ENCODE data around the gene PUM1.

The PUM1 gene

DNA sequence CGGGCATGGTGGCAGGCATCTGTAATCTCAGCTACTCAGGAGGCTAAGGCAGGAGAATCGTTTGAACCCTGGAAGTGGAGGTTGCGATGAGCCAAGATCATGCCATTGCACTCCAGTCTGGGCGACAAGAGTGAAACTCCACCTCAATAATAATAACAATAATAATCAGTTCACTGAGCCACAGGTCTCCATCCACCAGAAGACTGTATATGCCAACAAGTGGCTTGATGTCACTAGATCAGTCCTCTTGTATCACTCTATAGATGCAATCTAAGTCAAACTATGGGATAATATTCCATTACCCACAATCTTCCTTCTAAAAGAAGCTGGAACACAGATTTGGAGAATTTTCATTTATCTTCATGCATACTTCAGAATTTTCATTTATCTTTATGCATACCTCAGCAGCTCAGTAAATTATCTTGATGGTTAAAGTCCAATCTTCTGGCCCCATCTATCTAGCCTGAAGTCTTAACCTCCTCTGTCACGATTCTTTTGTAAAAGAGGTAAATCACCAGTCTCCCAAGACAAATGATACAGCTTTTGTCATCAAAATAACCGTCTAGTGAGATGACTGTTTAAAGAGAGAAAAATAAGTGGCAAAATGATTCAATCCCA lies 61.8 kb downstream of the PUM1 start:
- TF ChIP-seq, protein P1, sequence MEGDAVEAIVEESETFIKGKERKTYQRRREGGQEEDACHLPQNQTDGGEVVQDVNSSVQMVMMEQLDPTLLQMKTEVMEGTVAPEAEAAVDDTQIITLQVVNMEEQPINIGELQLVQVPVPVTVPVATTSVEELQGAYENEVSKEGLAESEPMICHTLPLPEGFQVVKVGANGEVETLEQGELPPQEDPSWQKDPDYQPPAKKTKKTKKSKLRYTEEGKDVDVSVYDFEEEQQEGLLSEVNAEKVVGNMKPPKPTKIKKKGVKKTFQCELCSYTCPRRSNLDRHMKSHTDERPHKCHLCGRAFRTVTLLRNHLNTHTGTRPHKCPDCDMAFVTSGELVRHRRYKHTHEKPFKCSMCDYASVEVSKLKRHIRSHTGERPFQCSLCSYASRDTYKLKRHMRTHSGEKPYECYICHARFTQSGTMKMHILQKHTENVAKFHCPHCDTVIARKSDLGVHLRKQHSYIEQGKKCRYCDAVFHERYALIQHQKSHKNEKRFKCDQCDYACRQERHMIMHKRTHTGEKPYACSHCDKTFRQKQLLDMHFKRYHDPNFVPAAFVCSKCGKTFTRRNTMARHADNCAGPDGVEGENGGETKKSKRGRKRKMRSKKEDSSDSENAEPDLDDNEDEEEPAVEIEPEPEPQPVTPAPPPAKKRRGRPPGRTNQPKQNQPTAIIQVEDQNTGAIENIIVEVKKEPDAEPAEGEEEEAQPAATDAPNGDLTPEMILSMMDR (IDR thresholded peaks at IDR 0.05; ENCODE audit: insufficient read depth, missing control alignments): no peak
- DNase-seq (ENCODE audit: insufficient read length, low spot score) (no peak), FAIRE-seq (no peak)

GRCh38 chr1:31000301-31000700 lies 65.2 kb downstream of the PUM1 start:
- no peak for DNase-seq (ENCODE audit: insufficient read length, low spot score)
- no peak for FAIRE-seq
- TF ChIP-seq, protein P1 (IDR thresholded peaks at IDR 0.05; ENCODE audit: insufficient read depth, missing control alignments): no peak

- TF ChIP-seq, protein P1 (IDR thresholded peaks at IDR 0.05; ENCODE audit: insufficient read depth, missing control alignments): no peak
- no peak for FAIRE-seq
- no peak for DNase-seq (ENCODE audit: insufficient read length, low spot score)
Observed at GRCh38 chr1:30998887-30999286, 66.6 kb downstream of the PUM1 start.

GRCh38 chr1:30998171-30998570 lies 67.3 kb downstream of the PUM1 start:
- TF ChIP-seq, protein P1 (IDR thresholded peaks at IDR 0.05; ENCODE audit: insufficient read depth, missing control alignments): no peak
- no peak for DNase-seq (ENCODE audit: insufficient read length, low spot score)
- FAIRE-seq: no peak

DNA sequence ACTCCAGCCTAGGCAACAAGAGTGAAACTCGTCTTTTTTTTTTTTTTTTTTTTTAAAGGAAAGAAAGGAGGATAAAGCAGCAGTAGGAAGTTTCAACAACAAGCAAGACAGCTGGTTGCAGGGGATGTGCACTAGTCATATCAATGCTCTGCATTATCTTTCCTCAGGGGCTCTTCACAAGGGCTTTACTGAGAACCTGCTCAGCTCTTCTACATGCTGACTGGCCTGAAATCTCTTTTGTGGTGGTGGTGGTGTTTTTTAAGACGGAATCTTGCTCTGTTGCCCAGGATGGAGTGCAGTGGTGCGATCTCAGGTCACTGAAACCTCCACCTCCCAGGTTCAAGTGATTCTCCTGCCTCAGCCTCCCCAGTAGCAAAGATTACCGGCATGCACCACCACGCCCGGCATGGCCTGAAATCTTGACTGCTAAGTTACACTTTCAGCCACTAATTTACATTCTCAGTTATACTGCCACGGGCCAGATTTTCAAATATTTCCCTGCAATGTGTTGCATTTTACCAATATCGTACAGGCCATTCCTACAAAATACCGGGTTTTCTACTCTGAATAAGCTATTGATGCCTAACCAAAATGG lies 68.0 kb downstream of the PUM1 start:
- TF ChIP-seq, protein P1 (IDR thresholded peaks at IDR 0.05; ENCODE audit: insufficient read depth, missing control alignments): no peak
- no peak for FAIRE-seq
- no peak for DNase-seq (ENCODE audit: insufficient read length, low spot score)

GRCh38 chr1:30995990-30996612 lies 69.4 kb downstream of the PUM1 start:
- FAIRE-seq (no peak), DNase-seq (ENCODE audit: insufficient read length, low spot score) (no peak)
- TF ChIP-seq, protein P1 (IDR thresholded peaks at IDR 0.05; ENCODE audit: insufficient read depth, missing control alignments): no peak

Data from D721Med (cell line).